Caco-2 (cell line): ENCODE results near the gene ANKRD2. TPM values are rescaled to one million over a fixed set of nuclear protein-coding genes. Genes with fewer than 3 reads are reported as not detected.

Experiments used
- BruUV-seq: library from RNA; stranded (reverse); fragments of 400-500 nt; replicated peaks from 2 replicates; lab custom pipeline; 2021; lab: Mats Ljungman, UMichigan
- CTCF ChIA-PET: fragments of 300-600 bp; sonication (Branson Sonifier 250); formaldehyde crosslinking; loops from one replicate; lab custom pipeline; 2022; ENCODE audit warnings: antibody characterized with exemption; lab: Charles Lee
- POLR2A ChIA-PET: fragments of 300-600 bp; sonication (Branson Sonifier 250); formaldehyde crosslinking; loops from one replicate; lab custom pipeline; 2022; ENCODE audit warnings: antibody characterized with exemption; lab: Charles Lee
- DNase-seq, 2 experiments: peaks; one replicate each; pipeline versions ENCODE4 v3.0.0 to v3.0.0-alpha.2; 2020 to 2022
- H3K27me3 ChIP-seq: replicated peaks from 2 replicates; pipeline ENCODE4 v1.6.0; 2011; ENCODE audit warnings: low read length; ENCODE audit not compliant: control insufficient read depth, insufficient read depth
- H3K36me3 ChIP-seq: 2 replicates; pipeline ENCODE4 v1.5.1; 2011; ENCODE audit warnings: low read length; ENCODE audit not compliant: control insufficient read depth, insufficient read depth
- H3K4me1 ChIP-seq: fragments of 250-450 bp; sonication (Bioruptor Pico); 2 replicates; pipeline ENCODE4 v1.5.1; 2020; ENCODE audit warnings: mild to moderate bottlenecking
- H3K4me3 ChIP-seq: 2 replicates; pipeline ENCODE4 v1.5.1; 2011; ENCODE audit warnings: low read depth, mild to moderate bottlenecking, control low read depth, low read length
- H3K9me3 ChIP-seq: fragments of 250-450 bp; sonication (Bioruptor Pico); 2 replicates; pipeline ENCODE4 v1.5.1; 2020; ENCODE audit warnings: mild to moderate bottlenecking, moderate library complexity
- H3K27ac Mint-ChIP-seq: one replicate; pipeline ENCODE4 v1.8.0; 2022; ENCODE audit warnings: mixed read lengths; ENCODE audit not compliant: unreplicated experiment
- H3K27me3 Mint-ChIP-seq: one replicate; pipeline ENCODE4 v1.8.0; 2022; ENCODE audit warnings: mixed read lengths; ENCODE audit not compliant: insufficient read depth, unreplicated experiment
- H3K36me3 Mint-ChIP-seq: one replicate; pipeline ENCODE4 v1.8.0; 2022; ENCODE audit warnings: mild to moderate bottlenecking, mixed read lengths; ENCODE audit not compliant: insufficient read depth, unreplicated experiment
- H3K4me1 Mint-ChIP-seq: one replicate; pipeline ENCODE4 v1.8.0; 2022; ENCODE audit warnings: low read depth, mixed read lengths; ENCODE audit not compliant: unreplicated experiment
- H3K4me3 Mint-ChIP-seq: one replicate; pipeline ENCODE4 v1.8.0; 2022; ENCODE audit warnings: mild to moderate bottlenecking, moderate library complexity, mixed read lengths; ENCODE audit not compliant: unreplicated experiment
- H3K9me3 Mint-ChIP-seq: one replicate; pipeline ENCODE4 v1.8.0; 2022; ENCODE audit warnings: mixed read lengths; ENCODE audit not compliant: unreplicated experiment
- intact Hi-C: fragments of 100-400 bp; cut with micrococcal nuclease; formaldehyde crosslinking; loops from one replicate; pipeline ENCODE4 v1.10.0; 2022; ENCODE audit not compliant: unreplicated experiment
- total RNA-seq: library from RNA; stranded (reverse); gene quantifications from 2 replicates; pipeline ENCODE4 v1.2.3, GENCODE V29; 2022
- TF ChIP-seq, protein P1 (sequence below), 2 experiments: fragments of 200-600 bp in 1 of 2; IDR thresholded peaks; 1 replicate in 1 of 2; 2 replicates in 1 of 2; pipeline versions ENCODE4 v1.5.1 to v1.8.0; 2011 to 2022; ENCODE audit warnings: antibody characterized with exemption in 1 of 2, control low read depth in 1 of 2, inconsistent platforms in 1 of 2, low read depth in 1 of 2, low read length in 1 of 2, mild to moderate bottlenecking in 1 of 2, moderate library complexity in 1 of 2; ENCODE audit not compliant: insufficient read depth in 1 of 2, severe bottlenecking in 1 of 2, unreplicated experiment in 1 of 2

The ANKRD2 gene
- total RNA-seq, 1 experiment from 2014 or later: not detected

DNA sequence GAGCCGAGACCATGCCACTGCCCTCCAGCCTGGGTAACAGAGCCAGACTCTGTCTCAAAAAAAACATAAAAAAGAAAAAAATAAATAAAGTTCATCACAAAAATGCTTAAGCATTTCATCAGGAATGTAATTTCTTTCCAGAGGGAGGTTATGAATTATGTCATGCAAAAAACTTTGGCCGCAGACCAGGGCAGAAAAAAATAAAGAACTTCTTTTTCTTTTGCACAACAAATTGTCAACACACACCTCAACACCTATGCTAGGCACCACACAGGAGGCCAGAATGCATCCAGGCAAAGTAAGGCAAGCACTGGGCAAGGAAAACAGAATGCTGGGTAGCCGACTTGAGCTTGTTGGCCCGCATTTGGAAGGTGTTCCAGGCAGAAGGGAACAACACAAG is 20.8 kb downstream of the ANKRD2 start:
- no peaks in the 10 kb centered on the region for H3K36me3 Mint-ChIP-seq
- no peak for DNase-seq
- H3K9me3 Mint-ChIP-seq: no peaks in the 10 kb centered on the region
- no peak overlapping the region for H3K4me3 Mint-ChIP-seq
- CTCF ChIA-PET: interaction anchor here (0.6 kb wide), 1 partner anchor 80 kb away, joined by 3 read pairs; no protein-coding TSS in a partner anchor
- H3K27me3 Mint-ChIP-seq: no peaks in the 10 kb centered on the region
- no TSS peak for BruUV-seq
- Histone ChIP-seq H3K9me3 (no peaks in the 10 kb centered on the region), H3K4me3 (no peak overlapping the region), H3K27me3 (no peaks in the 10 kb centered on the region), H3K36me3 (no peaks in the 10 kb centered on the region), H3K4me1 (peaks cover 5% of the 10 kb centered on the region; the same call in 1 of the 2 replicates)
- H3K27ac Mint-ChIP-seq: no peak overlapping the region
- H3K4me1 Mint-ChIP-seq: peaks cover 7% of the 10 kb centered on the region
- intact Hi-C loops: no loop called here
- TF ChIP-seq, protein P1, sequence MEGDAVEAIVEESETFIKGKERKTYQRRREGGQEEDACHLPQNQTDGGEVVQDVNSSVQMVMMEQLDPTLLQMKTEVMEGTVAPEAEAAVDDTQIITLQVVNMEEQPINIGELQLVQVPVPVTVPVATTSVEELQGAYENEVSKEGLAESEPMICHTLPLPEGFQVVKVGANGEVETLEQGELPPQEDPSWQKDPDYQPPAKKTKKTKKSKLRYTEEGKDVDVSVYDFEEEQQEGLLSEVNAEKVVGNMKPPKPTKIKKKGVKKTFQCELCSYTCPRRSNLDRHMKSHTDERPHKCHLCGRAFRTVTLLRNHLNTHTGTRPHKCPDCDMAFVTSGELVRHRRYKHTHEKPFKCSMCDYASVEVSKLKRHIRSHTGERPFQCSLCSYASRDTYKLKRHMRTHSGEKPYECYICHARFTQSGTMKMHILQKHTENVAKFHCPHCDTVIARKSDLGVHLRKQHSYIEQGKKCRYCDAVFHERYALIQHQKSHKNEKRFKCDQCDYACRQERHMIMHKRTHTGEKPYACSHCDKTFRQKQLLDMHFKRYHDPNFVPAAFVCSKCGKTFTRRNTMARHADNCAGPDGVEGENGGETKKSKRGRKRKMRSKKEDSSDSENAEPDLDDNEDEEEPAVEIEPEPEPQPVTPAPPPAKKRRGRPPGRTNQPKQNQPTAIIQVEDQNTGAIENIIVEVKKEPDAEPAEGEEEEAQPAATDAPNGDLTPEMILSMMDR (IDR thresholded peaks at IDR 0.05; ENCODE audit: insufficient read depth in 1 of 2, low read depth in 1 of 2, low read length in 1 of 2, severe bottlenecking in 1 of 2, unreplicated experiment in 1 of 2): no peak
- POLR2A ChIA-PET: no interaction called here

DNA sequence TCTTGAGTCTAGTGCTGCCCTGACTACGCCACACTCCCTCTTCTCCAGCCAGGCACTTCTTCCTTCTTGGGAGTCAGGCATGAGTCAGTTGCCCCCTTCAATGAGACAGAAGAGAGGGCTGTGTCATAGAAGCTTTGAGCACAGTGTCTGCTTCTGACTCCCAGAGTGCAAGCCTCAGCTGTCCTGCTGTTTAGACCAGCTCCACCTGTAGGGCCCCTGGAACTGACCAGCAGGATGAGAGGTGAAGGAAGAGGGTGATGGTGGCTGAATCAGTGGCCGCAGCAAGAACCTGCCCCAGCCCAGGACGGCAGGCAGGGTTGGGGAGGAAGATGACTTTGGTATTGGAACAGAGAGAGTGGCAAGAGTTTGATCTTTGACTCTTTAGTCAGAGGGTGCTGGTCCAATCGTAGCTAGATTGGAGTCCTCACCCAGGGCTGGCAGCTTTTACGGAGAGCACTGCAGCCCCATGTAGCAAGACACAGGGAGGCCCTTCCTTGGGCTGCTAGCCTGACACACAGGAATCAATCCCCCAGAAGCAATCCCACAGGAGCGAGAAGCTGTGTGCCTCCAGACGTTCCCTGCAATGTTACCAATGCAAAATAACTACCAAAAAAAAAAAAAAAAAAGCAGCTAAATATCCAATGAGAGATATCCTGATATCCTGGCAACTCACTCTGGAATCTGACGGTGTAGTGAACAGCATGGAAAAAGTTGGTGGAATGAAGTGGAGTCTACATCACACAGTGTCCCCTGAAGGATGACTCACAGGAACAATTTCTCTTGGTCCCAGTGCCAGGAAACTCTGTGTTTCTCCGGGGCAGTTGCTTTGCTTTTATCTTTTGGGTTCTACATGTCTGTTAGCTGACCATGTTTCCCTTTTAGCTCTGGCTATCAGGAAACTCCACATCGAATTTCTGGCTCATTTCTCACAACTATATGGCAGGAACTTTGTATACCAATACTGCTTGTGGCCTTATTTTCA is 23.8 kb downstream of the ANKRD2 start:
- Mint-ChIP-seq H3K9me3 (no peaks in the 10 kb centered on the region), H3K4me3 (no peak overlapping the region), H3K36me3 (no peaks in the 10 kb centered on the region), H3K4me1 (peaks cover 18% of the 10 kb centered on the region), H3K27ac (no peak overlapping the region), H3K27me3 (no peaks in the 10 kb centered on the region)
- no peaks in the 10 kb centered on the region for H3K36me3 ChIP-seq
- no peak for DNase-seq
- intact Hi-C loops: no loop called here
- TF ChIP-seq, protein P1 (IDR thresholded peaks at IDR 0.05; ENCODE audit: insufficient read depth in 1 of 2, low read depth in 1 of 2, low read length in 1 of 2, severe bottlenecking in 1 of 2, unreplicated experiment in 1 of 2): no peak
- H3K4me1 ChIP-seq: no peaks in the 10 kb centered on the region
- BruUV-seq: no TSS peak
- ChIA-PET CTCF (interaction anchor here (0.6 to 0.8 kb wide), 2 partner anchors 16 to 22 kb away, joined by 4 read pairs; no protein-coding TSS in a partner anchor), POLR2A (no interaction called here)
- H3K9me3 ChIP-seq: no peaks in the 10 kb centered on the region
- H3K4me3 ChIP-seq: no peak overlapping the region
- no peaks in the 10 kb centered on the region for H3K27me3 ChIP-seq

DNA sequence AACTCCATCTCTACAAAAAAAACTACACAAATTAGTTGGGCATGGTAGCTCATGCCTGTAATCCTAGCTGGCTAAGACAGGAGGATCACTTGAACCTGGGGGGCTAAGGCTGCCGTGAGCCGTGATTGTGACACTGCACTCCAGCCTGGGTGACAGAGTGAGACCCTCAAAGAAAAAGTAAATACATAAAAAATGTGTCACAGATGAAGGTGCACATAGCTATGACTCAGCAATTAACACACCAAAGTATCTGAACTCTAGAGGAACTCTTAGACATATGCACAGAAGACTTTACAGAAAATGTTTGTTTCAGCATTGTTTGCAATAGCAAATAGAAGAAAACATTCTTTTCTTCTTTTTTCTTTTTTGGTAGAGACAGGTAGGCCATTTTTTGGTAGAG is 25.2 kb downstream of the ANKRD2 start:
- no TSS peak for BruUV-seq
- Histone ChIP-seq H3K36me3 (no peaks in the 10 kb centered on the region), H3K4me1 (no peaks in the 10 kb centered on the region), H3K9me3 (no peaks in the 10 kb centered on the region), H3K4me3 (no peak overlapping the region), H3K27me3 (no peaks in the 10 kb centered on the region)
- Mint-ChIP-seq H3K4me3 (no peak overlapping the region), H3K4me1 (peaks cover 18% of the 10 kb centered on the region), H3K27me3 (no peaks in the 10 kb centered on the region), H3K36me3 (no peaks in the 10 kb centered on the region), H3K9me3 (no peaks in the 10 kb centered on the region), H3K27ac (peak overlapping the region; percentile 25)
- DNase-seq: no peak
- CTCF ChIA-PET: interaction anchor here (0.6 kb wide), 1 partner anchor 25 kb away, joined by 3 read pairs; the partner anchor contains the start of gene ANKRD2
- POLR2A ChIA-PET: no interaction called here
- TF ChIP-seq, protein P1 (IDR thresholded peaks at IDR 0.05; ENCODE audit: insufficient read depth in 1 of 2, low read depth in 1 of 2, low read length in 1 of 2, severe bottlenecking in 1 of 2, unreplicated experiment in 1 of 2): no peak
- intact Hi-C loops: no loop called here
